PFSK-1 (cell line): ENCODE measurements around the gene SEPTIN10.

ENCODE experiments used
- FOXP2 ChIP-seq: optimal IDR thresholded peaks from 2 replicates; pipeline ENCODE3; 2011; ENCODE audit warnings: borderline replicate concordance, control low read depth, inconsistent platforms; ENCODE audit not compliant: insufficient read depth; ENCODE audit errors: extremely low read length, extremely low read depth
- POLR2AphosphoS5 ChIP-seq: IDR thresholded peaks from 2 replicates; pipeline ENCODE4 v1.6.1; 2012; ENCODE audit warnings: low read depth, mild to moderate bottlenecking, control low read depth, low read length, moderate library complexity
- REST ChIP-seq, 2 experiments: IDR thresholded peaks; 2 replicates each; pipeline versions ENCODE4 v1.6.1 to v1.8.0; 2011 to 2012; ENCODE audit warnings: low read depth in 2 of 2, low read length in 2 of 2, control low read depth in 1 of 2, inconsistent platforms in 1 of 2, mild to moderate bottlenecking in 1 of 2, moderate library complexity in 1 of 2; ENCODE audit not compliant: insufficient read depth in 1 of 2
- SIN3A ChIP-seq: IDR thresholded peaks from 2 replicates; pipeline ENCODE4 v1.6.1; 2012; ENCODE audit warnings: mild to moderate bottlenecking, low read length, moderate library complexity, borderline replicate concordance; ENCODE audit not compliant: insufficient read depth
- TAF1 ChIP-seq: IDR thresholded peaks from 2 replicates; pipeline ENCODE4 v1.6.1; 2012; ENCODE audit warnings: low read length, control low read depth, borderline replicate concordance; ENCODE audit not compliant: insufficient read depth

The SEPTIN10 gene

GRCh38 chr2:109555346-109555900 is 58.3 kb downstream of the SEPTIN10 start:
- TF ChIP-seq FOXP2 (no peak), POLR2AphosphoS5 (no peak), SIN3A (no peak), TAF1 (no peak), REST (IDR thresholded peaks at IDR 0.05; ENCODE audit: insufficient read depth in 1 of 2, low read depth in 2 of 2, low read length in 2 of 2) (no peak)

GRCh38 chr2:109554758-109555157 is 59.0 kb downstream of the SEPTIN10 start:
- no peak for TF ChIP-seq POLR2AphosphoS5
- no peak for TF ChIP-seq FOXP2
- no peak for TF ChIP-seq REST (IDR thresholded peaks at IDR 0.05; ENCODE audit: insufficient read depth in 1 of 2, low read depth in 2 of 2, low read length in 2 of 2)
- TF ChIP-seq TAF1: no peak
- no peak for TF ChIP-seq SIN3A

- TF ChIP-seq REST (IDR thresholded peaks at IDR 0.05; ENCODE audit: insufficient read depth in 1 of 2, low read depth in 2 of 2, low read length in 2 of 2): no peak
- TF ChIP-seq POLR2AphosphoS5: no peak
- TF ChIP-seq SIN3A: no peak
- TF ChIP-seq TAF1: no peak
- TF ChIP-seq FOXP2: no peak
Measured at GRCh38 chr2:109549016-109549590, 64.7 kb downstream of the SEPTIN10 start.

DNA sequence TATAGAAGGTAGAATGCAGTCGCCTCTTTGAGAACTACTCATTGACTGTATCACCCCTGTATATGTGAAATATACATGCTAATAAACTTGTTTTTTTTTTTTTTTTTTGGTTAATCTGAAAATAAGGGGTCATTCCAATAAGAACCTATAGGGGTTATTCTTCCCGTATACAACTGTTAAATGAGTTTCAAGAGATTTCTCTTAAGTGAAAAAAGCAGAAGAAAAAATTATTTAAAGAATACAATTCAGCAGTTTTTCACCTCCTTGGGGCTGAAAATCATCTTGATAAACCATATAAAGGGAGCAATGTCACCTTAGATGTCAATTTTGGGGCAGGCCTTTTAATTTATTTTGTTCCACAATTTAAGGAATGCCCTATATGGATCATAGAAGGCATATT is 66.5 kb downstream of the SEPTIN10 start:
- no peak for TF ChIP-seq POLR2AphosphoS5
- TF ChIP-seq TAF1: no peak
- no peak for TF ChIP-seq REST (IDR thresholded peaks at IDR 0.05; ENCODE audit: insufficient read depth in 1 of 2, low read depth in 2 of 2, low read length in 2 of 2)

DNA sequence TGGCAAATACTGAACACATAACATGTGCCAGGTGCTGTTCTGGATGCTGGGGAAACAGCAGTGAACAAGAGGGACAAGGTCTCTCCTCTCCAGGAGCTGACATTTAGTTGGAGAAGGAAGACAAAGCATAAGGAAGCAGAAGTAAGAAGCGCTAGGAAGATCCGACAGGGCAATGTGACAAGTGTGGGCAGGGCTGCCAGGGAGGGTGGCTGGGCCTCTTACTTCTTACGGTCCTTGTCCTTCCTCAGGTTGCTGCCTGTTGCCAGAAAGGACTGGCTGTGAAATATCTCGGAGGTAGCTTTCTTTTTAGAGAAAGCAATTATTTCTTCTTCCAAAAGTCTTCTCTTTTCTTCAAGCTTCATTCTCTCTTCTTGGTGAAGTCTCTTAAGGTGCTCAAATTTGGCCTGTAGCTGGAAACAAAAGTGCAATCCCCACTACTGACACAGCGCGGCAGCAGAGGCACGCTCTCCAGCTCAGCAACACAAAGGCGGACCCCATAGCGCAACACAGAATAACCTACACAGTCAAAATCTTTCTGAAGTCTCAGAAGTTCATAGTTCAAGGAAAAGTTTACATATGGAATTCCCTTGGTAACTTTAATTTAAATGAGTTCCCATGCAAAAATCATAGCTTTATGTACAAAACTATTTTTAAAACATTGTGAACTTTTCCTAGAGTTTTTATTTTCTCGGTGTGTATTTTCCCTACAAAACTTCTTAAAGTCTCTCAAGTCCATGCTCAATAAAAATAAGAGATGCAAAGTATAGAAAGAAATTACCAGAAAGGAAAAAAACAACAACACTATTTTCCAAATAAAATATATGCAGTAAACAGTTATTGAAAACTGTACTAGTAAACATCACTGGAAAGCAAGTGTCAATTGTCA is 67.7 kb downstream of the SEPTIN10 start:
- no peak for TF ChIP-seq SIN3A
- TF ChIP-seq POLR2AphosphoS5: no peak
- peak; percentile 51 for TF ChIP-seq FOXP2
- TF ChIP-seq REST (IDR thresholded peaks at IDR 0.05; ENCODE audit: insufficient read depth in 1 of 2, low read depth in 2 of 2, low read length in 2 of 2): no peak
- TF ChIP-seq TAF1: no peak
